HepG2 (cell line): ENCODE data around the gene TBC1D2B. TPM values are rescaled to one million over a fixed set of nuclear protein-coding genes. Genes with fewer than 3 reads are reported as not detected.

Source experiments
- ATRX ChIP-seq: sonication (generic); formaldehyde crosslinking; IDR thresholded peaks from 2 replicates; pipeline ENCODE4 v1.4.0; 2020; ENCODE audit warnings: missing genetic modification reagents, borderline replicate concordance
- BORCS8-MEF2B ChIP-seq: sonication (generic); formaldehyde crosslinking; IDR thresholded peaks from 2 replicates; pipeline ENCODE4 v1.8.0; 2022; ENCODE audit warnings: mild to moderate bottlenecking, missing genetic modification reagents
- CC2D1A ChIP-seq: sonication (generic); formaldehyde crosslinking; IDR thresholded peaks from 2 replicates; pipeline ENCODE4 v1.8.1; 2023; ENCODE audit warnings: mild to moderate bottlenecking, missing genetic modification reagents
- CEBPB ChIP-seq: IDR thresholded peaks from 2 replicates; pipeline ENCODE4 v1.6.1; 2011; ENCODE audit warnings: low read depth, low read length, improper control_type of control experiment, borderline replicate concordance
- DR1 ChIP-seq: sonication (generic); formaldehyde crosslinking; IDR thresholded peaks from 2 replicates; pipeline ENCODE4 v1.8.0; 2021; ENCODE audit warnings: mild to moderate bottlenecking, missing genetic modification reagents, inconsistent platforms
- EP300 ChIP-seq, 3 experiments: sonication (generic) in 1 of 3; formaldehyde crosslinking in 1 of 3; IDR thresholded peaks; 2 replicates each; pipeline versions ENCODE4 v1.5.1 to v1.6.1; 2011 to 2020; ENCODE audit warnings: low read depth in 2 of 3, low read length in 2 of 3, borderline replicate concordance in 1 of 3, improper control_type of control experiment in 1 of 3, mild to moderate bottlenecking in 1 of 3, missing genetic modification reagents in 1 of 3, moderate library complexity in 1 of 3
- FOXO1 ChIP-seq: sonication (generic); formaldehyde crosslinking; IDR thresholded peaks from 2 replicates; pipeline ENCODE4 v1.4.0; 2020; ENCODE audit warnings: missing genetic modification reagents
- FOXP4 ChIP-seq: sonication (generic); formaldehyde crosslinking; IDR thresholded peaks from 2 replicates; pipeline ENCODE4 v1.4.0; 2020; ENCODE audit warnings: missing genetic modification reagents
- NKX3-1 ChIP-seq: sonication (generic); formaldehyde crosslinking; IDR thresholded peaks from 2 replicates; pipeline ENCODE4 v1.5.0; 2020; ENCODE audit warnings: missing genetic modification reagents
- PCBP1 ChIP-seq: fragments of 200-400 bp; formaldehyde crosslinking; IDR thresholded peaks from 2 replicates; pipeline ENCODE4 v1.6.1; 2017; ENCODE audit warnings: mild to moderate bottlenecking, low read depth, low read length, borderline replicate concordance
- PITX1 ChIP-seq: sonication (generic); formaldehyde crosslinking; IDR thresholded peaks from 2 replicates; pipeline ENCODE4 v1.5.1; 2020; ENCODE audit warnings: mild to moderate bottlenecking, missing genetic modification reagents
- SOX5 ChIP-seq: IDR thresholded peaks from 2 replicates; pipeline ENCODE4 v1.6.1; 2016; ENCODE audit warnings: borderline replicate concordance
- TARDBP ChIP-seq: sonication (generic); formaldehyde crosslinking; IDR thresholded peaks from 2 replicates; pipeline ENCODE4 v1.8.0; 2022; ENCODE audit warnings: mild to moderate bottlenecking, missing genetic modification reagents
- ZNF292 ChIP-seq: sonication (generic); formaldehyde crosslinking; IDR thresholded peaks from 2 replicates; pipeline ENCODE4 v1.8.1; 2022; ENCODE audit warnings: mild to moderate bottlenecking, low read depth, missing genetic modification reagents, borderline replicate concordance
- ZNF460 ChIP-seq: sonication (generic); formaldehyde crosslinking; IDR thresholded peaks from 2 replicates; pipeline ENCODE4 v1.5.1; 2020; ENCODE audit warnings: missing genetic modification reagents, mild to moderate bottlenecking, borderline replicate concordance
- polyA plus RNA-seq, 8 experiments: library from polyadenylated mRNA; depleted of rRNA in 3 of 8; stranded (reverse) in 7 of 8; unstranded in 1 of 8; fragments of >200 nt; fragmentation: Illumina TruSeq in 4 of 8; extraction: Trizol in 4 of 8; gene quantifications; 2 replicates each; pipeline versions ENCODE4 v1.2.1 to v1.2.3, GENCODE V29; 2011 to 2016; ENCODE audit warnings: low read depth in 4 of 8, missing spikeins in 1 of 8, mixed read lengths in 1 of 8; ENCODE audit not compliant: insufficient read depth in 1 of 8
- total RNA-seq, 5 experiments: library from RNA; depleted of rRNA; stranded (reverse); fragments of >200 nt; fragmentation: Illumina TruSeq; extraction: Trizol; gene quantifications; 2 replicates each; pipeline ENCODE4 v1.2.3, GENCODE V29; 2016; ENCODE audit warnings: low read depth in 1 of 5
- TF ChIP-seq, protein P1 (sequence below): sonication (generic); formaldehyde crosslinking; IDR thresholded peaks from 2 replicates; pipeline ENCODE4 v1.8.0; 2022; ENCODE audit warnings: mild to moderate bottlenecking, missing genetic modification reagents
- TF ChIP-seq, protein P2 (sequence below): sonication (generic); formaldehyde crosslinking; IDR thresholded peaks from 2 replicates; pipeline ENCODE4 v1.4.0; 2020; ENCODE audit warnings: mild to moderate bottlenecking, missing genetic modification reagents

Gene TBC1D2B
- total and polyA plus RNA-seq, 2 of the 13 experiments (the other 11 are each of a cell fraction or from before 2014, with no cell fraction given): 10.1 to 14.4 TPM

- TF ChIP-seq FOXO1 (CRISPR knock-in tag) (peak; percentile 39; the same call in 1 of the 2 replicates), FOXP4 (CRISPR knock-in tag) (peak; percentile 77), ZNF460 (no peak), SOX5 (0 out of 2 replicates have a peak, but pooled peaks have one; percentile 13), NKX3-1 (no peak), PITX1 (CRISPR knock-in tag) (0 out of 2 replicates have a peak, but pooled peaks have one; percentile 42), PCBP1 (no peak), ZNF292 (peak; percentile 55; the same call in 1 of the 2 replicates), CEBPB (peak; percentile 98), BORCS8-MEF2B (CRISPR knock-in tag) (peak; percentile 60; the same call in 1 of the 2 replicates), DR1 (CRISPR knock-in tag) (0 out of 2 replicates have a peak, but pooled peaks have one; percentile 21), TARDBP (CRISPR knock-in tag) (peak; percentile 67), ATRX (no peak), EP300 (IDR thresholded peaks at IDR 0.05; ENCODE audit: low read depth in 2 of 2, low read length in 2 of 2) (peak in 1 of 2 experiments; percentile 30; a peak in 1 of 4 replicates), EP300 (CRISPR knock-in tag; IDR thresholded peaks at IDR 0.05; ENCODE audit: borderline replicate concordance) (no peak), CC2D1A (CRISPR knock-in tag) (no peak)
- TF ChIP-seq, protein P1, sequence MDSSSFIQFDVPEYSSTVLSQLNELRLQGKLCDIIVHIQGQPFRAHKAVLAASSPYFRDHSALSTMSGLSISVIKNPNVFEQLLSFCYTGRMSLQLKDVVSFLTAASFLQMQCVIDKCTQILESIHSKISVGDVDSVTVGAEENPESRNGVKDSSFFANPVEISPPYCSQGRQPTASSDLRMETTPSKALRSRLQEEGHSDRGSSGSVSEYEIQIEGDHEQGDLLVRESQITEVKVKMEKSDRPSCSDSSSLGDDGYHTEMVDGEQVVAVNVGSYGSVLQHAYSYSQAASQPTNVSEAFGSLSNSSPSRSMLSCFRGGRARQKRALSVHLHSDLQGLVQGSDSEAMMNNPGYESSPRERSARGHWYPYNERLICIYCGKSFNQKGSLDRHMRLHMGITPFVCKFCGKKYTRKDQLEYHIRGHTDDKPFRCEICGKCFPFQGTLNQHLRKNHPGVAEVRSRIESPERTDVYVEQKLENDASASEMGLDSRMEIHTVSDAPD (CRISPR knock-in tag): peak; percentile 100
- TF ChIP-seq, protein P2, sequence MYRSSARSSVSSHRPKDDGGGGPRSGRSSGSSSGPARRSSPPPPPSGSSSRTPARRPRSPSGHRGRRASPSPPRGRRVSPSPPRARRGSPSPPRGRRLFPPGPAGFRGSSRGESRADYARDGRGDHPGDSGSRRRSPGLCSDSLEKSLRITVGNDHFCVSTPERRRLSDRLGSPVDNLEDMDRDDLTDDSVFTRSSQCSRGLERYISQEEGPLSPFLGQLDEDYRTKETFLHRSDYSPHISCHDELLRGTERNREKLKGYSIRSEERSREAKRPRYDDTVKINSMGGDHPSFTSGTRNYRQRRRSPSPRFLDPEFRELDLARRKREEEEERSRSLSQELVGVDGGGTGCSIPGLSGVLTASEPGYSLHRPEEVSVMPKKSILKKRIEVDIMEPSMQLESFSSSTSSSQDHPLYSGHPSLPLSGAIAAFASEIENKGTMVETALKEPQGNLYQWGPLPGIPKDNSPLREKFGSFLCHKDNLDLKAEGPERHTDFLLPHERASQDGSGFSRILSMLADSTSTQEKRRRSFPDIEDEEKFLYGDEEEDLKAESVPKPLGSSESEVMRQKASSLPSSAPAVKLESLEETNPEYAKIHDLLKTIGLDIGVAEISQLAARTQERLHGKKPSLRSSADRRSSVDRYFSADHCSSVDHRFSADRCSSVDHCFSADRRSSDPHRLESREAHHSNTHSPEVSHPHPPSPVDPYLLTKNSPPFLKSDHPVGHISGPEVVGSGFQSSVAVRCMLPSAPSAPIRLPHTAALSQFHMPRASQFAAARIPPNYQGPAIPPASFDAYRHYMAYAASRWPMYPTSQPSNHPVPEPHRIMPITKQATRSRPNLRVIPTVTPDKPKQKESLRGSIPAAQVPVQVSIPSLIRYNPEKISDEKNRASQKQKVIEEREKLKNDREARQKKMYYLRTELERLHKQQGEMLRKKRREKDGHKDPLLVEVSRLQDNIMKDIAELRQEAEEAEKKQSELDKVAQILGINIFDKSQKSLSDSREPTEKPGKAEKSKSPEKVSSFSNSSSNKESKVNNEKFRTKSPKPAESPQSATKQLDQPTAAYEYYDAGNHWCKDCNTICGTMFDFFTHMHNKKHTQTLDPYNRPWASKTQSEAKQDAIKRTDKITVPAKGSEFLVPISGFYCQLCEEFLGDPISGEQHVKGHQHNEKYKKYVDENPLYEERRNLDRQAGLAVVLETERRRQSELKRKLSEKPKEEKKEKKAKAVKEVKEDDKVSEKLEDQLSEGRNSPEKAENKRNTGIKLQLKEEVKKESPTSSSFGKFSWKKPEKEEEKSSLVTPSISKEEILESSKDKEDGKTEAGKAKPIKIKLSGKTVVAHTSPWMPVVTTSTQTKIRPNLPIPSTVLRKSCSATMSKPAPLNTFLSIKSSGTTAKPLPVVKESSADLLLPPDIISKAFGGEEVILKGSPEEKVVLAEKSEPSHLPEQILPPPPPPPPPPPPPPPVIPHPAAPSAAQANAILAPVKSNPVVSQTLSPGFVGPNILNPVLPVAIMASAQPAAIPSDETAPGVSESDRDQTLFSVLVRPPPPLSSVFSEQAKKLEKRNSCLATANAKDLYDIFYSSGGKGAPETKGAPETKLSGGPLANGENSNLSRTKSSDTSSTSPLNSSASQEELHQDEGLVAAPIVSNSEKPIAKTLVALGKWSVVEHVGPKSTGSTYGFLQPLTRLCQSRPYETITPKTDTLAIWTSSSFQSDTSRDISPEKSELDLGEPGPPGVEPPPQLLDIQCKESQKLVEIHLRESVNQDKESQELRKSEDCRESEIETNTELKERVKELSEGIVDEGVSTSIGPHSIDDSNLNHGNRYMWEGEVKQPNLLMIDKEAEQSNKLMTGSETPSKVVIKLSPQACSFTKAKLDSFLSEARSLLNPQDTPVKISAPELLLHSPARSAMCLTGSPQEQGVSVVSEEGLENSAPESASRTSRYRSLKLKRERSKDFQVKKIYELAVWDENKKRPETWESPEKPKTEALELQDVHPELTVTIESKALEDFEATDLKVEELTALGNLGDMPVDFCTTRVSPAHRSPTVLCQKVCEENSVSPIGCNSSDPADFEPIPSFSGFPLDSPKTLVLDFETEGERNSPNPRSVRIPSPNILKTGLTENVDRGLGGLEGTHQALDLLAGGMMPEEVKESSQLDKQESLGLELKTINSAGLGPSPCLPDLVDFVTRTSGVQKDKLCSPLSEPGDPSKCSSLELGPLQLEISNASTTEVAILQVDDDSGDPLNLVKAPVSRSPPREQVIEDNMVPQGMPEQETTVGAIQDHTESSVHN (CRISPR knock-in tag): no peak
Measured at GRCh38 chr15:78012643-78013077, 64.9 kb downstream of the TBC1D2B start (continued).
